MM.1S (cell line): ENCODE measurements around the gene CTNNA2.

ENCODE experiments used
- EZH2 ChIP-seq: fragments of 300-600 bp; sonication (generic); optimal IDR thresholded peaks from 2 replicates; pipeline ENCODE3; 2017; ENCODE audit warnings: low read depth, mild to moderate bottlenecking, antibody characterized with exemption, low read length, mixed read lengths
- EZH2phosphoT487 ChIP-seq: fragments of 300-600 bp; sonication (generic); IDR thresholded peaks from 2 replicates; pipeline ENCODE4 v1.6.1; 2018; ENCODE audit warnings: antibody characterized with exemption, low read length
- TF ChIP-seq, protein P1 (sequence below): fragments of 300-600 bp; sonication (generic); IDR thresholded peaks from 2 replicates; pipeline ENCODE4 v1.5.1; 2016; ENCODE audit warnings: antibody characterized with exemption, low read length, mixed read lengths

DNA sequence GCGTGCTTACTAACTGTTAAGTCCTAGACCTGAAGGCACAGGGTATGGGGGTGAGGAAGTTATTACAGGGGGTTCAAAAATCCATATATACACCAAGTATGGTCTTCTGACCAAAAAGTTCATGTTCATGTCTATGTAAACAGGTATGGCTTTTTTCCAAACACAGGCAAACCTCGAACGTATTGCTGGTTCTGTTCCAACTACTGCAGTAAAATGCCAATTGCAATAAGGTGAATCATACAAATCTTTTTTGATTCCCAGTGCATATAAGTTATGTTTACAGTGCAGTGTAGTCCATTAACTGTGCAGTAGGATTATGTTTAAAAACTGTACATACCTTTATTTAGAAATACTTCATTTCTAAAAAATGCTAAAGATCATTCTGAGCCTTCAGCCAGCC is 1037.0 kb downstream of the CTNNA2 start:
- TF ChIP-seq, protein P1, sequence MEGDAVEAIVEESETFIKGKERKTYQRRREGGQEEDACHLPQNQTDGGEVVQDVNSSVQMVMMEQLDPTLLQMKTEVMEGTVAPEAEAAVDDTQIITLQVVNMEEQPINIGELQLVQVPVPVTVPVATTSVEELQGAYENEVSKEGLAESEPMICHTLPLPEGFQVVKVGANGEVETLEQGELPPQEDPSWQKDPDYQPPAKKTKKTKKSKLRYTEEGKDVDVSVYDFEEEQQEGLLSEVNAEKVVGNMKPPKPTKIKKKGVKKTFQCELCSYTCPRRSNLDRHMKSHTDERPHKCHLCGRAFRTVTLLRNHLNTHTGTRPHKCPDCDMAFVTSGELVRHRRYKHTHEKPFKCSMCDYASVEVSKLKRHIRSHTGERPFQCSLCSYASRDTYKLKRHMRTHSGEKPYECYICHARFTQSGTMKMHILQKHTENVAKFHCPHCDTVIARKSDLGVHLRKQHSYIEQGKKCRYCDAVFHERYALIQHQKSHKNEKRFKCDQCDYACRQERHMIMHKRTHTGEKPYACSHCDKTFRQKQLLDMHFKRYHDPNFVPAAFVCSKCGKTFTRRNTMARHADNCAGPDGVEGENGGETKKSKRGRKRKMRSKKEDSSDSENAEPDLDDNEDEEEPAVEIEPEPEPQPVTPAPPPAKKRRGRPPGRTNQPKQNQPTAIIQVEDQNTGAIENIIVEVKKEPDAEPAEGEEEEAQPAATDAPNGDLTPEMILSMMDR = no peak
- TF ChIP-seq EZH2phosphoT487 (no peak), EZH2 (no peak)
